ENCODE data around the gene PRKCZ. TPM values are rescaled to one million over a fixed set of nuclear protein-coding genes. Genes with fewer than 3 reads are reported as not detected.

Gene PRKCZ
- total RNA-seq, 1 donor from 2014 or later, result 1.3 TPM

DNA sequence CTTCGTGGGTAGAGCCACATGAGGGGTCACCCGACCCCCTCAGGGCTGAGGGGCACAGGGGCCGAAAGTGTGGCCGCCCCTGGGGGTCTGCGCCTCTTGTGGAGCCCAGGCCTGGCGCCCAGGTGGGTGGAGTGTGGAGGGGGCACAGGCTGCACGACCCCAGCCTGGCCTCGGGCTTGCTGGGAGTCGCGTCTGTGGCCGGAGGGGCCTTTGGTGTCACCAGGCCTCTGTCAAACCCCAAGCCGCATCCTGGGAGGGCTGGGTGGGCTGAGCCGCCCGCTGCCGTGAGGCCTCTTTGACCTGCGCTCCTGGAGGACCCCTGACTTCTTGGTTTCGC is 83.6 kb downstream of the PRKCZ start:
- DNase-seq (ENCODE audit: low spot score in 2 of 2), result no peak
- H3K36me3 ChIP-seq, result no peaks in the 10 kb centered on the region
- peak overlapping the region; percentile 77 to 87 for H3K27ac ChIP-seq
- no peaks in the 10 kb centered on the region for H3K27me3 ChIP-seq
- intact Hi-C loops (cut with DNase I), result loop anchor here (5.0 kb wide), 1 partner anchor 53 kb away; no protein-coding TSS in a partner anchor
- TF ChIP-seq, protein P1, sequence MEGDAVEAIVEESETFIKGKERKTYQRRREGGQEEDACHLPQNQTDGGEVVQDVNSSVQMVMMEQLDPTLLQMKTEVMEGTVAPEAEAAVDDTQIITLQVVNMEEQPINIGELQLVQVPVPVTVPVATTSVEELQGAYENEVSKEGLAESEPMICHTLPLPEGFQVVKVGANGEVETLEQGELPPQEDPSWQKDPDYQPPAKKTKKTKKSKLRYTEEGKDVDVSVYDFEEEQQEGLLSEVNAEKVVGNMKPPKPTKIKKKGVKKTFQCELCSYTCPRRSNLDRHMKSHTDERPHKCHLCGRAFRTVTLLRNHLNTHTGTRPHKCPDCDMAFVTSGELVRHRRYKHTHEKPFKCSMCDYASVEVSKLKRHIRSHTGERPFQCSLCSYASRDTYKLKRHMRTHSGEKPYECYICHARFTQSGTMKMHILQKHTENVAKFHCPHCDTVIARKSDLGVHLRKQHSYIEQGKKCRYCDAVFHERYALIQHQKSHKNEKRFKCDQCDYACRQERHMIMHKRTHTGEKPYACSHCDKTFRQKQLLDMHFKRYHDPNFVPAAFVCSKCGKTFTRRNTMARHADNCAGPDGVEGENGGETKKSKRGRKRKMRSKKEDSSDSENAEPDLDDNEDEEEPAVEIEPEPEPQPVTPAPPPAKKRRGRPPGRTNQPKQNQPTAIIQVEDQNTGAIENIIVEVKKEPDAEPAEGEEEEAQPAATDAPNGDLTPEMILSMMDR (IDR thresholded peaks at IDR 0.05), result no peak
- H3K4me1 ChIP-seq, result peaks cover 0 to 12% of the 10 kb centered on the region in 2 donors
- H3K4me3 ChIP-seq, result peak overlapping the region; percentile 33 to 64
- H3K9me3 ChIP-seq, result no peaks in the 10 kb centered on the region

DNA sequence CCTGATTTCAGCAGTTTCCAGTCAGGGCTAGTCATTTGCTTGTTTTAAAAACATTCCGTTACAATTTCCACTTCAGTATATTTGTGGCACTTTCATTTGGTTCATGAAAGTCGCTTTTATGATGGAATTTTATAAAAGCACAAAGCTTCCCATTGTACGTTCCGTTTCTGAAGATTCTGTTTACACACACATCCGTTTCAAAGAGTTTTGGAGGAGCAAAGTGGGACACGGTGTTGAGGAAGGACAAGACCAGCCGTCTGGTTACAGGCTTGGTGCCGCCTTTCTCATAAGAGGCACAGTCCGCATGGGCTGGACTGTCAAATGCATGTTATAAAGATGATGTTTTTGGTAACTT is 84.0 kb downstream of the PRKCZ start:
- intact Hi-C loops (cut with DNase I), result loop anchor here (5.0 kb wide), 1 partner anchor 53 kb away; no protein-coding TSS in a partner anchor
- Histone ChIP-seq H3K27me3 (no peaks in the 10 kb centered on the region), H3K4me1 (peaks cover 0 to 12% of the 10 kb centered on the region in 2 donors), H3K36me3 (no peaks in the 10 kb centered on the region), H3K27ac (peak overlapping the region; percentile 79 to 87), H3K4me3 (no peak overlapping the region), H3K9me3 (no peaks in the 10 kb centered on the region)
- no peak for DNase-seq (ENCODE audit: low spot score in 2 of 2)
- TF ChIP-seq, protein P1 (IDR thresholded peaks at IDR 0.05), result no peak

DNA sequence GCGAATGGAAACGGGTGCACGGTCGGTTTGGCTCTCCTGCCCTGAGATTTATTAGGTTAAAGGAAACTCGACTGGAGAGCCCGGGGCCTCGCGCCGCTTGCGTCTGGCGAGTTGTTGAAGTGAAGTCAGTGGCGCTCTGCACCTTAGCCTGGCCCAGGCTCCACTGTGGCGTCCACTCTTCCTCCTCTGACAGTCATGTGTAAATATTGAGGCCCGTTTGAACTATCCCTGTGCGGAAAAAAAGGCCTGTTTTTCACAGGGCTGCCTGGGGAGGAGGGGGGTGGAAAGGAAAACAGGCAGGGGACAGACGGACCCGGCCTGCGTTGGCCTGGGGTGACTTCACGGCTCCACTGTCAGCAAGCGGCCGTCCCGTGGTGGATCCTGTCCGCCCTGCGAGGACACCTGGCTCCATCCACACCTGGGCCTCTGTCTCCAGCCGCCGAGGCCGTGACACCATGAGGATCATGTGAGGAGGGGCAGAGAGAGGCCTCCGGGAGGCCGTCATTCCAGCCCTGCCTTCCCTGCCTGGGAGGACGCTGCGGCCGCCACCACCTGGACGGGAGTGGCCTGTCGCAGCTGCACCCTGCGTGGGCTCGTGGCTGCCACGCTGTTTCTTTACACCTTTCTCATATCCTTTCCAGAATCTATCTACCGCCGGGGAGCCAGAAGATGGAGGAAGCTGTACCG is 84.6 kb downstream of the PRKCZ start:
- Histone ChIP-seq H3K9me3 (no peaks in the 10 kb centered on the region), H3K4me3 (no peak overlapping the region), H3K4me1 (peaks cover 0 to 12% of the 10 kb centered on the region in 2 donors), H3K36me3 (no peaks in the 10 kb centered on the region), H3K27me3 (no peaks in the 10 kb centered on the region), H3K27ac (peak overlapping the region; percentile 79 to 87)
- TF ChIP-seq, protein P1 (IDR thresholded peaks at IDR 0.05), result no peak
- DNase-seq (ENCODE audit: low spot score in 2 of 2), result no peak
- intact Hi-C loops (cut with DNase I), result loop anchor here (5.0 kb wide), 1 partner anchor 53 kb away; no protein-coding TSS in a partner anchor

DNA sequence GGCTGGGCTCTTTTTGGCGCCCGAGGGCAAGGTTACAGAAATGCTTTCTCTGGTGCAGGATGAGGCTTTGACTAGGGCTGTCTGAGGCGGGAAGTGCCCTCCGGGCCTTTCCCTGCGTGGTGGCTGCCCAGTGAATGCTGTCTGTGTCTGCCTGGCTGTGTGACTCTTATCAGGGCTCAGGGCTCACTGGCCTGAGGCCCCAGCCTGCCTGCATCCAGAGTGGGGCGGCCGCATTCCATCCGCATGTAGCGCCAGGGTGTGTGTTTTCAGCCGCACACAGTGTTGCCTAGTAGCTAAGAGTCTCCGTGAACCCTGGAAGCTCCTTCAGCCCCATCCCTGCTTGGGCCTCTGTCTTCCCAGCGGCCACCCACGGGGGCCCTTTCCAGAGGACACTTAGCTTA is 85.2 kb downstream of the PRKCZ start:
- H3K27ac ChIP-seq, result peak overlapping the region; percentile 71 to 79

DNA sequence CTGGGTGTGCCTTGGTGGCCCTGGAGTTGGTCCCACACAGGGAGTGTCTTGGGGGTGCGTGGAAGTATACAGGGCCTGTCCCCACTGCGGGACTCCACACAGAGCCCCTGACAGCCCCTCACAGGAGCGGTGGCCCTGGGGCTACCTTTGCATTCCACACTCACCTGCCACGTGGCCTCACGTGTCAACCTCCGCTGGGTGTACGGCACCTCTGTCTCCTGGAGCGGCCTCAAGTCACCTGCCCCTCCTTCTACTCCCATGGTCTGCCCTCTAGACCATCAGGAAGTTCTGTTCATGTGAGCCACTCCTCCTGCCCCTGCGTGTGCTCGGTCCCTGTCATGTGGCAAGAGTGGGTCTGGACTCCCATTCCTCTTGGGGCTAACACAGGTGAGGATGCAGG is 85.7 kb downstream of the PRKCZ start:
- H3K36me3 ChIP-seq, result no peaks in the 10 kb centered on the region
- no peaks in the 10 kb centered on the region for H3K27me3 ChIP-seq
- TF ChIP-seq, protein P1 (IDR thresholded peaks at IDR 0.05), result no peak
- no peaks in the 10 kb centered on the region for H3K9me3 ChIP-seq
- H3K27ac ChIP-seq, result peak overlapping the region; percentile 71 to 79
- intact Hi-C loops (cut with DNase I), result no loop called here
- H3K4me3 ChIP-seq, result no peak overlapping the region
- DNase-seq (ENCODE audit: low spot score in 2 of 2), result no peak
- peaks cover 0 to 12% of the 10 kb centered on the region in 2 donors for H3K4me1 ChIP-seq

More for the DNA sequence above, 85.2 kb downstream of the PRKCZ start:
- Histone ChIP-seq H3K27me3 (no peaks in the 10 kb centered on the region), H3K4me3 (no peak overlapping the region), H3K9me3 (no peaks in the 10 kb centered on the region), H3K4me1 (peaks cover 0 to 12% of the 10 kb centered on the region in 2 donors), H3K36me3 (no peaks in the 10 kb centered on the region)
- peak in 1 of 2 donors; percentile 83 for DNase-seq (ENCODE audit: low spot score in 2 of 2)
- TF ChIP-seq, protein P1 (IDR thresholded peaks at IDR 0.05), result no peak
- intact Hi-C loops (cut with DNase I), result no loop called here

Data from ascending aorta (tissue), 2 donors.